22Rv1 (cell line): Measurements from ENCODE around the gene ZNF385D.

Source experiments
- H3K27ac ChIP-seq: fragments of 450-650 bp; 2 replicates; pipeline ENCODE4 v1.5.1; 2017
- CTCF ChIP-seq: fragments of 450-650 bp; IDR thresholded peaks from 2 replicates; pipeline ENCODE4 v1.5.1; 2017; ENCODE audit warnings: mild to moderate bottlenecking
- ZFX ChIP-seq: fragments of 450-650 bp; IDR thresholded peaks from 2 replicates; pipeline ENCODE4 v1.6.1; 2017; ENCODE audit warnings: antibody characterized with exemption, borderline replicate concordance

ZNF385D gene

GRCh38 chr3:21528291-21528995, 222.6 kb downstream of the ZNF385D start:
- TF ChIP-seq CTCF (no peak), ZFX (no peak)

GRCh38 chr3:21526461-21526860, 224.5 kb downstream of the ZNF385D start:
- H3K27ac ChIP-seq: no peak overlapping the region
- TF ChIP-seq CTCF: no peak
- TF ChIP-seq ZFX: no peak

More at GRCh38 chr3:21528291-21528995, 222.6 kb downstream of the ZNF385D start:
- no peak overlapping the region for H3K27ac ChIP-seq

- no peak for TF ChIP-seq CTCF
- TF ChIP-seq ZFX: no peak
- no peak overlapping the region for H3K27ac ChIP-seq
Observed at GRCh38 chr3:21524133-21524532, 226.9 kb downstream of the ZNF385D start.

GRCh38 chr3:21520106-21520963, 230.7 kb downstream of the ZNF385D start:
- H3K27ac ChIP-seq: no peak overlapping the region
- TF ChIP-seq ZFX: no peak
- TF ChIP-seq CTCF: no peak

- H3K27ac ChIP-seq: no peak overlapping the region
- TF ChIP-seq ZFX: no peak
- no peak for TF ChIP-seq CTCF
Observed at GRCh38 chr3:21517184-21517583, 233.8 kb downstream of the ZNF385D start.

- H3K27ac ChIP-seq: no peak overlapping the region
- TF ChIP-seq CTCF (no peak), ZFX (no peak)
Observed at GRCh38 chr3:21515417-21515816, 235.6 kb downstream of the ZNF385D start.

- no peak for TF ChIP-seq ZFX
- TF ChIP-seq CTCF: no peak
- H3K27ac ChIP-seq: no peak overlapping the region
Observed at GRCh38 chr3:21509731-21510470, 241.1 kb downstream of the ZNF385D start.
